IPS-NIHi11 (cell line): ENCODE measurements around the gene EFCAB6.
A peak's percentile ranks its signal among the peaks of the same experiment; 100 is the strongest.

Experiments
- DNase-seq: peaks from one replicate; pipeline ENCODE4 v3.0.0; 2012; ENCODE audit warnings: mixed read lengths, low spot score

Gene EFCAB6

DNA sequence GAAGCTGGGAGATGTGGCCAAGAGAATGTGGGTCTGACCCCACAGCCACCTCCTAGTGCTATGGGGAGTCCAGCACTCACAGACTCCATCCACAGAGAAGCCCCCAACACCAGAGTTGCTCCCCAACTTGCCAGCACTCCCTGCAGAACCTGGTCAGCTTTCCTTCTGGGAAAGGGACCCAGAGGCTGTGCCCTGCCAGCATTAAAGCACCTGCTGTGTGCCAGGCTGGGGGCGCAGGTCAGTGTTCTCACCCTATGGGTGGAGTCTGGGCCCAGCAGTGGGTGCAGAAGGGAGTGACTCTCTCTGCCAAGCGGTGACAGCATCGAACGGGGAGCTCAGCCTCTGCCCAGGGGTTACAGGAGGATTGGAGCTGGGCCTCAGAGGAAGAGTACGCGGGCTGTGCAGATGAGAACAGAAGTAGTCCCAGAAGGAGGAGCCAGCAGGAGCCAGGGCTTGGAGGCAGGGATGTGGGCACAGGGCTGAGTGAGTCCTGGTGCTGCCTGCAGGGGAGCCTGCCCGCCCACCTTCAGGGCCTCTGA, 285.9 kb downstream of the EFCAB6 start:
- no peak for DNase-seq

DNA sequence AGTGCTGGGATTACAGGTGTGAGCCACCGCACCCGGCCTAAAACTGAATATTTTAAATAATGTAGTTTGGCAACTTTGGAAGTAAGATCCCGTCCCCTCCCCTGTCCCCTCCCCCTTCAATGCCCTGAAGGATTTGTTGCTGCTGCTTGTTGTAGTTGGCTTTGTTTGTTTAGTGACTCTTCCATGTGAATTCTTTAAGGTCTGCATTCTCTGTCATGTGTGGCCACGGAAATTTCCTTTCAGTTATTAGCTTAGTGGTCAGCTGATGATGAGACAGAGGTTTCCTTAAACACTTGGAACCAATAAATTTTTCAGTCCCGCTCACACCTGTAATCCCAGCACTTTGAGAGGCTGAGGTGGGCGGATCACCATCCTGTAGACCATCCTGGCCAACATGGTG, 290.4 kb downstream of the EFCAB6 start:
- DNase-seq: no peak

DNA sequence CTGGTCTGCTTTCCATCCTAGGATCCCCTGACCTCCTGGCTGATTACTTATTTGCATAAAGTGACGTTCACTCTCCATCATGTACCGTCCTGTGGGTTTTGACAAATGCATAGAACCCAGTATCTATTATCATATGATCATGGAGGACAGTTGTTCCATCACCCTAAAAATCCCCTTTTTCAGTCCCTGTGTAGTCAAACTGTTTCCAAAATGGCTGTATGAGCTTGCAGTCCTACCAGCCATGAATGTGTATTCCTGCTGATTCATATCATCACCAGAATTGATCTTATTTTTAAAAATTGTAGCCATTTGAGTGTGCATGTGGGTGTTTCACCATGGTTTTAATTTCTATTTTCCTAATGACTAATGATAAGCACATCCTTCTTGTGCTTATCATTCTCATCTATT, 291.5 kb downstream of the EFCAB6 start:
- no peak for DNase-seq

DNA sequence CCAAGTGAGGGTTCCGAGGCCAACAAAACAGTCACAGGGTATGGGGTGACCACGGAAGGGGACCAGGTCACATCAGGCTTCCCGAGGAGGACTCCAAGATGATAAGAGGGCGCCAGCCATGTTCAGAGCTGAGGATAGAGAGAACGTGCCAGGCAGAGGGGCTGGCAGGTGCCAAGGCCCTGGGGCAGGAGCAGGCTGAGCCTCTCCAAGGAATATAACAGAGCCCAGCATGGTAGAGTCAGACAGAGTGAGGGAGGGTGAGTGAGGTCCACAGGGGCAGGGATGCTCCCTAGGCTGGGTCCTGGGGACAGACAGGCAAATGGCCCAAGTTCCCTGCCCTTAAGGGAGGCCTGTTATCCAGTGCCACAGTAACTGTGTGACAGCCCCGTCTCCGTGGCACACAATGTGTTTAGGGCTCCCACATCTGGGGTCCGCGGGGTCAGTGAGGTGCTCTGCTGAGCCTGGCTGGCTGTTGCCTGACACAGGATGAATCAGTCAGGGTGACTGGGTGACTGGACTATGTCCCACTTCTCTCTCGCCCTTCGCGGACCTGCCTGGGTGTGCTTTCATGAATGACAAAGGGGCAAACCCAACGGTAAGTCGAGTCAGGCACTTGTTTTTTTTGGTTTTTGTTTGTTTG, 295.0 kb downstream of the EFCAB6 start:
- no peak for DNase-seq

DNA sequence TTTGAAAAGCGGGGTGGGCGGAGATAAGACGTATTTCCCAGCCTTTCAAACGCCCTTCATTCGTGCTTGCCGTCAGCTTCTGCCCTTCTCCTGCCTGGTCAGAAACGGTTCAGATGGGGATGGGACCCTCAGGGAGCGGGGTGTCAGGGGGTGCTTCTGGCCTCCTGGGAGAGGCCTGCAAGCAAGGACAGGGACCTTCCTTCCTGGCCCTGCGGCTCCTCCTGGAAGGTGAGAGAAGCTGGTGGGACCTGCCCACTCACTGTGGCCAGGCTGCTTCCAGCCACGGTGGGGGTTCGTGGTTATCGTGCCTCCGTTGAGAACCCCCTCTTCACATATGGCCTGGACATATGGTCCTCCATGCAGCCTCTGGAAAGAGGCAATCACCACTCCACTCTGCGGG, 295.7 kb downstream of the EFCAB6 start:
- no peak for DNase-seq

DNA sequence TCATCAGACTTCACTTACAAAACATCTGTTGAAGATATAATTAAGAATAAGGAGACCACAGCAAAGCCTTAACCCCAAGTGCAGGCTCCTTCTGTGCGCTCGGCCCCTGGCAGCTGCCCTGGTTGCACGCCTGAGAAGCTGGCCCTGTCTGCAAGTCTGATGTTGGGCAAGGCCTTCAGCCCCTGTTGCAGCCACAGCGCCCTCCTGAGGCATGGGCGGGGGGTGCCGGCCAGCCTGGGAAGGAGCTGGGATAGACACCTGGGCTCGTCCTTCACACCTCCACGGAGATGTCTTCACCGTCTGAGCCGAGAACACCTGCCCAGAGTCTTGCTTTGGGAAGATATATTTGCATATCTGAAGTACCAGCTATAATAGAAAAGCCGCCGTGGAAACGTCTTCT, 296.2 kb downstream of the EFCAB6 start:
- peak; percentile 76 for DNase-seq

DNA sequence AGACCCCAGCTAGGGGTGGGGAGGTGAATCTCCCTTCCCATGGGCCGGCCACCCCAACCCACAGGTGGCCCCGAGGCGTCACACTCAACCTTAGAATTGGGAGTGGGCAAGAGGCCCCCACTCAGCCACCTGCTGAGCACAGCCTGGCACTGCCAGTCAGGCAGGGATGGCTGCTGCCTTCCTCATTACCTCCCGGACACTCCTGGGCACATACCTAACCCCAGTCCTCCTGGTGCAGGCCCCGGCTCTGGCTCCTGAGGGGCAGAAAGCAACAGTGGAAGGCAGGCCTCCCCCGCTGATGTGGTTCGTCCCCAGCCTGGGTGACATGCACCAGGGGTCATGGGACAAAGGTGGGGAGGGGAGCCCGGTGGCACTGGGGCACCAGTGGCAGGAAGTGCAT, 296.7 kb downstream of the EFCAB6 start:
- DNase-seq: no peak

DNA sequence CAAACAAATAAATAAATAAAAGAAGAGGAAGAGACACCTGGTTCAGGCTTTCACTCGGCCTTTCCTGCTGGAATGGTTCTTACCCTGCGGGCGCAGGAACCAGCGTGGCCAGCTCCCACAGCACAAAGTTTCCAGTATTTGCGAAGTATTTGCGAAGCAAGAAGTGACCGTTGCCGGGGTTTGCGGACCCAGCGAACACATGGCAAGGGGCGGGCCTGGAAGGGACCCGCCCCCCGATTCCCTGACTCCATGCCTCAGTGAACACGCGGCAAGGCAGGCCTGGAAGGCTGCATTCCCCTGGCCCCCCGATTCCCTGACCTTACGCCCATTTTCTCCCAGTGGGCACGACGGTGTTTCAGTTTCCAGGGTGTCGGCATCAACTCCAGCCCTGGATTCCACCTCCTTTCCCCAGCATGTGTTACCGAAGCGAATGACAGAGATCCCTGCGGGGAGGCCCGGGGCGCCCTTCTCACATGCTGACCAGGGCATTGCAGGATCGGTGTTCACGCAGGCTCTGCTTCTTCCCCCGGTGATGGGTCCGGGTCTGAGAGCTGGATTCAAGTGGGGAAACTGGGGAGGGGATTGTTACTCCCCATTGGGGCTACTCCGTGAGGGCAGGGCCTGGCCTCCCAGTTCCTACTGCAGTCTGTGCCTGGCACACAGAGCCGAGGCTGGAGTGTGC, 297.5 kb downstream of the EFCAB6 start:
- DNase-seq: no peak

DNA sequence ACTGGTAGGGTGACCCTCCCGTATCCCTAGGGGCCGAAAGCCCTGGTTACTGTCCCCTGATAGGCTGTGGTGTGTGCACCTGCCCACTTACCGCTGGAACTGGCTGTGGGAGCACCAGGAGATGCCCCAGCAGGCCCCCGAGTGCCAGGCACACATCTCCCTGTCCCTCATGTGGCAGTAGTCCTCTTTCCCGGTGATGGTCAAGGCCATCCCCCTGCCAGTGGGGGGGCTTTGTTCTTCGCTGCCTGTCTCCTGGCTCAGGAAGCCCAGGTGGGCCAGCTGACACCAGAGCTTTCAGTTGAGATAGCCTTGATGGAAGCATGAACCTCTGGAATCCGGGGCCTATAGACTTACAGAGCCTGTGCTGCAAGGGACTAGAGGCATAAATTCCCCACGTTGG, 299.8 kb downstream of the EFCAB6 start:
- no peak for DNase-seq

DNA sequence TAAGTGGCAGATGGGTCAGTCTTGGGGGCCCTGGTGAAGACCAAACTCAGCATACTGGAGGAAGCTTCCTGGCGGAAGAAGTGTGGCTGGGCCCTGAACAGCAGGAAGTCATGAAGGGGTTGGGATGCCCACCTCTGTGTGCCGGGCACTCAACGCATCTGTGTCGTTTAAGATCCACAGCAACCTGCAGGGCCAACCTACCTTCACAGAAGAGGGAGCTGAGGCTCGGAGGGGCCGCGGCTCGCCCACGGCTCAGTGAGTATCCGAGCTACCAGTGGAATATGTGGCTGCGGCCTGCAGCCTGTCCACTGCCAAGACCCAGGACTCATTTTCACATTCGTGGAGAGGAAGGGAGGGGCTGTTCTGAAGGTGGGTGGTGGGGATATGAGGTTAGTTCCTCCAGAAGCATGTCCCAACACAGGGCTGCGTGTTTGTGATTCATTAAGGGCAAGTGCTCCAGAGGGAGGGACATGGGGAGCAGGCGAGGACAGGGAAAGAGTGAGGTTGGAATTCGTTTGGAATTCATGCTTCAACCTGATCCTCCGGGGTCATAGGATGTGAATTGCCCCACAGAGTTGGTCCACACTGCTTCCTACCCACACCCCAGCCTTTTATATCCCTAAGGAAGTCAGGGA, 300.7 kb downstream of the EFCAB6 start:
- DNase-seq: no peak

DNA sequence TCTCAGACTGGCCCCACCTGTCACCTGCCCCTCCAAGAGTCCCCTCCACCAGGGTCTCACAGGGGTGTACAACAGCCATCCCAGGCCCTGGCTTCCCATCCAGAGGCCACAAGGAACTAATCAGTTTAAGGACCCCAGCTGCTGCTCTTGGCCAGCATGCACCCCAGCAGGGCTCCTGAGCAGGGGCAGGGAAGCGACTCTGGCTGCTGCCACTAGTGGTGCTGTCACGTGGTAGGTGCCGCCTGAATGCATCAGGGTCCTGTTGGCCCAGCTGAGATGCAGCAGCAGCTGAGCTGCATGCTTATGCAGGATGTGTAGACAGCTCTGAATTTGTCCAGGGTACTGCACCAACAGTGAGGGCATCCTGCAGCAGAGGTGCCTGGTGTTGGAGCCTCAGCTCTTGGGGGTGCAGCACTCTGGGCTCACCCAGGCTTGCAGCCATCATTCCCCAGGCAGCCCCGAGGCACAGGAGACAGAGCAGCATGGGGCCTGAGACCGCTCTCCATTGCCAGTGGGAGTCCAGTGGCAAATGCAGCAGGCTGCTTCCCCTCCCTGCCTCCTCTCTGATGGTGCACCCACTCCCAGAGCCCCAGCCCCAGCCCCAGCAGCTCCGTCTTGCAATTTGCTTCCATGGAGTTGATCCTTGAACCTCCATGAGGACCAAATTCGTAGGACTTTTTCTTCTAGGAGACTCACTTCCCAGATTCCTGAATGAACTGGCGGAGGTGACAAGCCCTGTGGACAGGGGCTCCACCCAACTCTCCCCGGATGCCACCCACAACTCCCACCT, 301.6 kb downstream of the EFCAB6 start:
- no peak for DNase-seq

DNA sequence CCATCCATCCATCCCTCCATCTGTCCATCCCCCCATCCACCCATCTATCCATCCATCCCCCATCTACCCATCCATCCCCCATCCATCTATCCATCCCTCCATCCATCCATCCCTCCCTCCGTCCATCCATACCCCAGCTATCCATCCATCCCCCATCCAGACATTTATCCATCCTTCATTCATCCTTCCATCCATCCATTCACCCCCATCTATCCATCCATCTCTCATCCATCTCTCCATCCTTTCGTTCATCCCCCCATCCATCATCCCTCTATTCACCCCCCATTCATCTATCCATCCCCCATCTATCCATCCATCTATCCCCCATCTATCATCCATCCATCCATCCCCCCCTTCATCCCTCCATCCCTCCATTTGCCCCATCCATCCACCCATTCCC, 302.8 kb downstream of the EFCAB6 start:
- DNase-seq: no peak

DNA sequence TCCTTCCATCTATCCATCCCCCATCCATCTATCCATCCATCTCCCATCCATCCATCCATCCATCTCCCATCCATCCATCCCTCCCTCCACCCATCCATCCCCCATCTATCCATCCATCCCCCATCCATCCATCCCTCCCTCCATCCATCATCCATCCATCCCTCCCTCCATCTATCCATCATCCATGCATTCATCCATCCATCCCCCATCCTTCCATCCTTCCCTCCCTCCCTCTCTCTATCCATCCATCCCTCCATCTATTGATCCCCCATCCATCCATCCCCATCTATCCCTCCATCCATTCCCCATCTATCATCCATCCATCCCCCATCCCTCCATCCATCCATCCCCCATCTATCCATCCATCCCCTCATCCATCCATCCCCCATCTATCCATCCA, 303.6 kb downstream of the EFCAB6 start:
- no peak for DNase-seq

DNA sequence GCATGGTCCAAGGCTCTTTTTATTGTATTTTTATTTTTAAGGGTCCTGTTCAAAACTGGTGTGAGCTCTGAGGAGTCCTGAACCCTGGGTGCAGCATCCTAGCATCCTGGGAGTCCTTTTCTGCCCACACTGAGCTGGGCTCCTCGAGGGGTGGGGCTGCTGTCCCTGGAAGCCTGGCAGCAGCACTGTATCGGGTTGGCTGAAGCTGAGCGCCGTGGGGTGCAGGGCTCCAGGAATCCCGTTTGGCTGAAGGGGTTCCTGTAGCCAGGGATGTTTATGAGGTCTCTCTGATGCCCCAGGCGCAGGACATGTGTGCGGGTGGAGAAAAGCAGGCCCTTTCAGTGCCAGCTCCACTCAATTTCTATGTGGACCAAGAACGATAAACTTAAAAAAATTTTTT, 304.9 kb downstream of the EFCAB6 start:
- DNase-seq: no peak

DNA sequence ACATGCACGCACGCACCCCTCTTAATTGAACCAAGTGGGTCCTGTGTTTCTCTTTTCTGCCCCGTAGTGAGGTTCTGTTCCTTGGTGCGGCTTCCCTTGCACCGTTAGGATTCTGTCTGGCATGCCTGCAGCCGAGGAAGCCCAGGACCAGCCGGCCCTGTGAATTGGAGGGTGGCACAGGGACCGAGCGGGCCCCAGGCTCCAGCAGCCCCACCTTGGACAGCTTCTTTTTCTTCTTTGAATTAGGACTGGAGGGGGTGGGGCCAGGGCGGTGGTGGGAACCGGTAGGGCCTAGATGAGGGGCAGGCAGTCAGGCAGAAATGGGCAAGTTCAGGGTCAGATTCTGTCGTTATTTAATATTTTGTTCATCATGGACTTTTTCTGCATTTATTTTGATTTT, 305.6 kb downstream of the EFCAB6 start:
- no peak for DNase-seq

DNA sequence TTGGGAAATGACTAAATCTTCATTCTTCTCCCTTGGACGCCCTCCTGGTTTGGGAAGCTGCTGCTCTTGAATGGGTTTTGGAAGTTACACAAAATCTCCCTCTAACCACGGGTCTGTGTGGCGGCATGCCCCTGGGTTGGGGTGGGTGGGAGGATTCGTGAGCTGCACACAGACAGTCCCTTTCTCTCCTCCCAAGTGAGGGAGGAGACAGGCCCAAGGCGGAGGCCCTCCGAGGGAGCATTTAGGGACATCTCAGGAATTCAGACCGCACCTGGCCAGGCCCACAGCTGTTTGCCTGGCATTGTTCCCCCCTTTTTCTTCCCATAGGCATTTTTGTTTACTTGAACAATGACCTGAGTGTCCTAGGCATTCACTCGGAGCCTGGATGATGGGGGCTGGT, 306.2 kb downstream of the EFCAB6 start:
- no peak for DNase-seq

DNA sequence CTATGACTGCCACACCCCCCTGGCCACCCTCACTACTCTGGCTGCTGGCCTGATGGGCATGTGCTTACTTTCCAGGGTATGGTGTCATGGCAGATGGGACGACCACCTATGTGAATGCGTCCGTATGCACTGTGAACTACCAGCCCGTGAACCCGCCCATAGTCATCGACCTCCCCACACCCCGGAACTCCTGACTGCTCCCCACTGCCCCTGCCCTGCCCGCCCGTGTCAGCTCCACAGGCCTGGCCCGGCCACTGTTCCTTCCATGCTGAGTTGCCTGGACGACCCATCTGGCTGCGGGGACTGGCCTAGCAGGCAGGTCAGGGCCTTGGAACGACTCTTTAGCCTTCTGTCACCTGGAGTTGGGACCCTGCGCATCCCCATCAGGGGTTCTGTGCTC, 306.7 kb downstream of the EFCAB6 start:
- no peak for DNase-seq

DNA sequence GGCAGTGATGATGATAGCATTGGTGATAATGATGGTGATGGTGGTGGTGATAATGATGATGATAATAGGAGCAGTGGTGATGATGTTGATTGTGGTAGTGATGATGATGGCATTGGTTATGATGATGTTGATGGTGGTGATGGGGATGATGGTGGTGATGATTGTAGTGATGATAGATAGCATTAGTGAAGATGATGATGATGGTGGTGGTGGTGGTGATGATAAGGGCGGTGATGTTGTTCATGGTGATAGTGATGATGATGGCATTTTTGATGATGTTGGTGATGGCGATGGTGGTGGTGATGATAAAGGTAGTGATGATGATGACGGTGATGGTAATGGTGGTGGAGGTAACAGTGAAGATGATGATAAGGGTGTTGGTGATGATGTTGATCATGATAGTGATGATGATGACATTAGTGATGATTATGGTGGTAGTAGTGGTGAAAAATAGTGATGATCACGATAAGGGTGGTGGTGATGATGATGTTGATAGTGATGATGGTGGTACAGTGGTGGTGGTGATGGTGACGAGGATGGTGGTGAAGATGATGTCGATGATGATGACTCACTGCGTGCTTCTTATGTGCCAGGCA, 307.3 kb downstream of the EFCAB6 start:
- no peak for DNase-seq

DNA sequence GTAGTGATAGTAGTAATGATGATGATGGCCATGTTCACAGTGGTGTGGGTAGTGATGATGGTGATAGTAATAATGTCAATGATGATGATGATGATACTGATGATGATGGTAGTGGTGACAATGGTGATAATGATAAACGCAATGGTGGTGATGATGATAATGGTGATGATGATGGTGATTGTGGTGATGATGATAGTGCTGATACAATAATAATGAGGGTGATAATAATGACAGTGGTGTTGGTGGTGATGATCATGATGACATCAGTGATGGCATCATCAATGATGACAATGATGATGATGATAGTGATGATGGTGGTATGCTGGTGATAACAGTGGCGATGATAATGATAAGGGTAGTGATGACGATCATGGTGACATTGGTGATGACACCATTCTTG, 308.0 kb downstream of the EFCAB6 start:
- no peak for DNase-seq

DNA sequence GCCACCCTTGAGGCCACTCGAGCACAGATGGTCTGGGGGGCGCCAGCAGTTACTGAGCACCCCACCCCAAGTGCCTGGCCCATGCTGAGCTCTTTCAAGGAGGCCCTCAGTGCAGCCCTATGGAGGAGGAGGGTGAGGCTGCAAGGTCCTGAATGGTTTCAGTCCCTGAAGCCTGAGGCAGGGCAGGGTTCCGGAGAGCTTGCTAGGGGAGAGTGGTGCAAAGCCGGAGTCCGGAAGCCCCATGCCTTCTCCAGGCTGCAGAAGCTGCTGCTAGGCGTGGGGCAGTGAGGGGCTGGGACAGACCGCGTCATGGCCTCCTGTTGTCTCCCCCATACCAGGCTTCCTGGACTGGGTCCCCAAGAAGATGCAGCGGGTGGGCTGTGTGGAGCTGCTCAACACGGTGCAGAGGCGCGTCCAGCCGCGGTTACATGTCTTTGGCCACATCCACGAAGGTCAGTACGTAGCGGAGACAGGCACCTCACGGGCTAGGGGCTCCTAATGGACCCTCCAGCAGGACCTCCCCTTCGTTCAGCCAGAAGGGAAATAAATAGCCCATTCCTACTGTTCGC, 309.7 kb downstream of the EFCAB6 start:
- DNase-seq: no peak

DNA sequence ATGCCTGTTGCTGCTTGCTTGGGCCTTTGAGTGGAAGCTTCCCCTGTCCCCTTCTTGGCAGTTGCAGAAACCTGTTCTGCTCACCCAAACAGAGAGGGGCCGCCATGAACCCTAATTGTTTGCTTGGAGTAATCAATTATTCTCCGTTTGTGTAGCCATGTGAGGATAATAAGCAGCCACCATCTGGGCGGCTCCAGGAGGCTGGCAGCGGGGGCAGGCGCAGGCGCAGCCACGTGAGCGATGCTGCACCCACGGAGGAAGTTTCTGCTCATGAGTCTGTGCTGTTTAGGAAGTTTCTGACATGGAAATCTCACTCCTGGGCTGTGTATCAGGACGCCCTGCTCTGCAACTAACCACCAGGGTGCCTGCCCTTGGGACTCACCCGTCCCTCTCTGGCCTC, 310.2 kb downstream of the EFCAB6 start:
- DNase-seq: no peak
